Fibroblast of mammary gland (primary cell): Measurements from ENCODE around the gene TRIM67.

Source experiments
- DNase-seq: peaks from one replicate; pipeline ENCODE4 v3.0.0-alpha.2; 2010; ENCODE audit warnings: low read depth
- H3K4me3 ChIP-seq: 2 replicates; pipeline ENCODE4 v1.5.1; 2011; ENCODE audit warnings: low read depth, mild to moderate bottlenecking, low read length, moderate library complexity; ENCODE audit not compliant: control insufficient read depth
- CTCF ChIP-seq: conservative IDR thresholded peaks from 2 replicates; pipeline ENCODE4 v1.5.1; 2011; ENCODE audit warnings: low read depth, low read length, inconsistent platforms; ENCODE audit not compliant: control insufficient read depth, insufficient read depth

The TRIM67 gene

GRCh38 chr1:231252336-231252735 is 90.5 kb downstream of the TRIM67 start:
- DNase-seq: no peak
- TF ChIP-seq CTCF: no peak
- H3K4me3 ChIP-seq: no peak overlapping the region

DNA sequence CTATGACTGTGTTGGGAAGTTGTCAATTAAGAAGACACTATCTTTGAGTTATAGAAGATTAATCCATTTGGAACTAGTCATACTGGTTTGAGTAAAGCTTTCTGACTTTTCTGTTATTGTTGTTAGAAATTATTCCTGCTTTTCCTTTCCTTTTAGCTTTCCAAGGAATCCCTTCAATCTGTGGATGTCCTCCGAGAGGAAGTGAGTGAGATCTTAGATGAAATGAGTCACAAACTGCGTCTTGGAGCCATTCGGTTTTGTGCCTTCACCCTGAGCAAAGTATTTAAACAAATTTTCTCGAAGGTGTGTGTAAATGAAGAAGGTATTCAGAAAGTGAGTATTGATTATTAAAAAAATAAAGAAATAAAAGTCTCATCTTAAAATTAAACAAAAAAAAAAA is 98.5 kb downstream of the TRIM67 start:
- H3K4me3 ChIP-seq: no peak overlapping the region
- no peak for TF ChIP-seq CTCF
- DNase-seq: no peak

DNA sequence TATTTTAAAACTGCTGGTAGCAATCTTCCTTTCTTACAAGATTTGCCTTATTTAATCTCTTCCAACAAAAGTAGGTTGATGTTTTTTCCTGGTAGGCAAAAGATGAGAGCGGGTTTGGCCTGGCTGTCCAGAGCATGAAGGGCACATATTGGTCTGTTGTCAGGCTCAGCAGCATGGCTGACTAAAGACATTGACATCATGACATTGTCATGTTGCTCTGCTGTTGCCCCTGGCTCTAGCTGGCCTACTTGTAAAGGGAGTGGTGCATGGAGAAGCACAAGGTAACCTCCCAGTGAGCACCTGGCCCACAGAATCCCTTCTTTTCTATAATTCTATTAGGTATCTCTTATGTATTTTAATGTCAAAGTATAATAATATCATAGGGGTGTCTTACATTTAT is 102.8 kb downstream of the TRIM67 start:
- no peak for TF ChIP-seq CTCF
- no peak overlapping the region for H3K4me3 ChIP-seq
- DNase-seq: no peak

- no peak overlapping the region for H3K4me3 ChIP-seq
- no peak for DNase-seq
- TF ChIP-seq CTCF: no peak
Observed at GRCh38 chr1:231265379-231265778, 103.5 kb downstream of the TRIM67 start.

- DNase-seq: peak; percentile 24
- TF ChIP-seq CTCF: no peak
- H3K4me3 ChIP-seq: no peak overlapping the region
Observed at GRCh38 chr1:231266811-231267322, 105.0 kb downstream of the TRIM67 start.
